HFFc6 (cell line): Measurements from ENCODE around the gene SLC25A25. TPM values are rescaled to one million over a fixed set of nuclear protein-coding genes. Genes with fewer than 3 reads are reported as not detected.
A peak's percentile ranks its signal among the peaks of the same experiment; 100 is the strongest.

Source experiments
- DNase-seq: peaks from one replicate; pipeline ENCODE4 v3.0.0-alpha.2; 2018
- H3K27ac Mint-ChIP-seq: 2 replicates; pipeline ENCODE4 v1.8.0; 2020; ENCODE audit warnings: mild to moderate bottlenecking, mixed read lengths
- H3K27me3 Mint-ChIP-seq: 2 replicates; pipeline ENCODE4 v1.8.0; 2021; ENCODE audit warnings: mild to moderate bottlenecking, moderate library complexity, mixed read lengths; ENCODE audit not compliant: insufficient read depth
- H3K36me3 Mint-ChIP-seq: 2 replicates; pipeline ENCODE4 v1.8.0; 2021; ENCODE audit warnings: low read depth, mixed read lengths
- H3K4me1 Mint-ChIP-seq: 2 replicates; pipeline ENCODE4 v1.8.0; 2020; ENCODE audit warnings: low read depth, mixed read lengths
- H3K4me3 Mint-ChIP-seq: 2 replicates; pipeline ENCODE4 v1.8.0; 2020; ENCODE audit warnings: mild to moderate bottlenecking, moderate library complexity, mixed read lengths
- H3K9me3 Mint-ChIP-seq: 2 replicates; pipeline ENCODE4 v1.8.0; 2020; ENCODE audit warnings: mild to moderate bottlenecking, mixed read lengths
- CTCF ChIP-seq: fragments of 200-600 bp; sonication (generic); IDR thresholded peaks from 2 replicates; pipeline ENCODE4 v1.5.0; 2021; ENCODE audit warnings: antibody characterized with exemption, mild to moderate bottlenecking
- total RNA-seq, 6 experiments: library from RNA; stranded (reverse); fragmentation: NEBNext Ultra II Directional; extraction: Animal tissue kit (Norgen Biotek cat#: 25700); gene quantifications; 2 replicates in 1 of 6; 3 replicates in 5 of 6; pipeline ENCODE4 v1.2.3, GENCODE V29; 2021

SLC25A25 gene
- total RNA-seq, 6 experiments from 2014 or later: 16.5 to 20.7 (median 18.4) TPM

GRCh38 chr9:128101690-128102089, 33.7 kb downstream of the SLC25A25 start:
- no peak for DNase-seq
- Mint-ChIP-seq H3K4me1 (peaks cover 48% of the 10 kb centered on the region), H3K9me3 (no peaks in the 10 kb centered on the region), H3K36me3 (peaks cover 34% of the 10 kb centered on the region), H3K4me3 (no peak overlapping the region), H3K27ac (peak overlapping the region; percentile 31; the same call in 1 of the 2 replicates), H3K27me3 (peaks cover 7% of the 10 kb centered on the region)
- TF ChIP-seq CTCF: no peak

- peaks cover 9% of the 10 kb centered on the region for H3K27me3 Mint-ChIP-seq
- peaks cover 35% of the 10 kb centered on the region for H3K36me3 Mint-ChIP-seq
- H3K4me3 Mint-ChIP-seq: no peak overlapping the region
- TF ChIP-seq CTCF: no peak
- peak overlapping the region; percentile 31; the same call in 1 of the 2 replicates for H3K27ac Mint-ChIP-seq
- no peak for DNase-seq
- no peaks in the 10 kb centered on the region for H3K9me3 Mint-ChIP-seq
- H3K4me1 Mint-ChIP-seq: peaks cover 43% of the 10 kb centered on the region
These were observed 34.2 kb downstream of the SLC25A25 start for GRCh38 chr9:128102196-128102595.

GRCh38 chr9:128102861-128103588, 35.0 kb downstream of the SLC25A25 start:
- H3K27me3 Mint-ChIP-seq: peaks cover 9% of the 10 kb centered on the region
- peaks cover 36% of the 10 kb centered on the region for H3K4me1 Mint-ChIP-seq
- peaks cover 40% of the 10 kb centered on the region for H3K36me3 Mint-ChIP-seq
- no peak for DNase-seq
- H3K9me3 Mint-ChIP-seq: no peaks in the 10 kb centered on the region
- H3K4me3 Mint-ChIP-seq: 0 out of 2 replicates have a peak overlapping the region, but pooled peaks have one; percentile 32
- TF ChIP-seq CTCF: no peak
- peak overlapping the region; percentile 40; the same call in 1 of the 2 replicates for H3K27ac Mint-ChIP-seq

GRCh38 chr9:128103589-128103962, 35.5 kb downstream of the SLC25A25 start:
- peak overlapping the region; percentile 11; the same call in 1 of the 2 replicates for H3K27ac Mint-ChIP-seq
- DNase-seq: no peak
- peaks cover 9% of the 10 kb centered on the region for H3K27me3 Mint-ChIP-seq
- H3K9me3 Mint-ChIP-seq: no peaks in the 10 kb centered on the region
- peak; percentile 58 for TF ChIP-seq CTCF
- H3K4me3 Mint-ChIP-seq: peak overlapping the region; percentile 32; the same call in 1 of the 2 replicates
- H3K4me1 Mint-ChIP-seq: peaks cover 32% of the 10 kb centered on the region
- peaks cover 42% of the 10 kb centered on the region for H3K36me3 Mint-ChIP-seq

GRCh38 chr9:128104171-128104618, 36.2 kb downstream of the SLC25A25 start:
- Mint-ChIP-seq H3K36me3 (peaks cover 37% of the 10 kb centered on the region), H3K27ac (peak overlapping the region; percentile 56)

More at GRCh38 chr9:128104171-128104618, 36.2 kb downstream of the SLC25A25 start:
- DNase-seq: no peak
- H3K27me3 Mint-ChIP-seq: peaks cover 9% of the 10 kb centered on the region
- no peak overlapping the region for H3K4me3 Mint-ChIP-seq
- no peaks in the 10 kb centered on the region for H3K9me3 Mint-ChIP-seq
- TF ChIP-seq CTCF: no peak
- H3K4me1 Mint-ChIP-seq: peaks cover 26% of the 10 kb centered on the region
